Right lobe of liver (tissue), 6 donors: Measurements from ENCODE around the gene NEGR1. TPM values are rescaled to one million over a fixed set of nuclear protein-coding genes. Genes with fewer than 3 reads are reported as not detected.

Source experiments
- ATAC-seq, 4 donors: fragments of 200-7000 bp; cut with Tn5 transposase; one replicate each; pipeline ENCODE4 v1.9.1; 2020; ENCODE audit warnings: mild to moderate bottlenecking in 4 of 4, moderate library complexity in 4 of 4
- DNase-seq, 3 donors: peaks; one replicate each; pipeline ENCODE4 v3.0.0-alpha.2; 2020
- H3K27ac ChIP-seq, 3 donors: fragments of 200-600 bp; one replicate each; pipeline ENCODE4 v1.8.0; 2022
- H3K27me3 ChIP-seq, 2 donors: fragments of 200-600 bp; one replicate each; pipeline ENCODE4 v1.8.0; 2022
- H3K36me3 ChIP-seq, 4 donors: fragments of 200-600 bp; sonication (generic) in 1 of 4; one replicate each; pipeline versions ENCODE4 v1.5.1 to v1.8.0; 2017 to 2022; ENCODE audit warnings: control low read depth in 1 of 4
- H3K4me1 ChIP-seq, 4 donors: fragments of 200-600 bp; sonication (generic) in 1 of 4; one replicate each; pipeline versions ENCODE4 v1.5.1 to v1.8.0; 2017 to 2022; ENCODE audit warnings: control low read depth in 1 of 4
- H3K4me3 ChIP-seq, 3 donors: fragments of 200-600 bp; one replicate each; pipeline ENCODE4 v1.8.0; 2022
- H3K9me3 ChIP-seq, 4 donors: fragments of 200-600 bp; sonication (generic) in 1 of 4; one replicate each; pipeline versions ENCODE4 v1.5.1 to v1.8.0; 2017 to 2022; ENCODE audit warnings: control low read depth in 1 of 4
- CTCF ChIP-seq, 4 donors: fragments of 200-600 bp in 3 of 4; fragments of 450-650 bp in 1 of 4; IDR thresholded peaks; one replicate each; pipeline versions ENCODE4 v1.5.1 to v1.8.0; 2016 to 2022; ENCODE audit warnings: antibody characterized with exemption in 4 of 4, mild to moderate bottlenecking in 2 of 4
- POLR2A ChIP-seq: fragments of 450-650 bp; IDR thresholded peaks from one replicate; pipeline ENCODE4 v1.6.1; 2017; ENCODE audit warnings: antibody characterized with exemption, mild to moderate bottlenecking
- WGBS: methylation state at CpG from one replicate; pipeline ENCODE4 v1.1.6; 2018; ENCODE audit warnings: low coverage, low lambda C conversion rate; ENCODE audit not compliant: insufficient coverage; ENCODE audit errors: missing lambda C conversion rate; 5-methylcytosine and 5-hydroxymethylcytosine counted together
- intact Hi-C, 2 donors: fragments of 100-400 bp; cut with DNase I; formaldehyde crosslinking; loops; one replicate each; pipeline versions ENCODE4 v1.11.2 to v1.14.1; 2022
- total RNA-seq, 6 experiments: library from RNA; depleted of rRNA in 2 of 6; stranded (reverse); fragments of >200 nt in 2 of 6; fragmentation: NEBNext Ultra II Directional in 3 of 6; extraction: Animal tissue kit (Norgen Biotek cat#: 25700) in 3 of 6; gene quantifications; one replicate each; pipeline versions ENCODE4 v1.1.0 to v1.2.4, GENCODE V29; 2016 to 2023
- donor health status: DM: no; HTN: yes; CAD: no.
- donor health status: DM: no; HTN: no; CAD: no.
- donor health status: DM: no; HTN: no; CAD: no.
- donor health status: DM: no; HTN: yes; CAD: no.
- donor health status: DM: no; HTN: yes; CAD: no.

Gene NEGR1
- total RNA-seq, 6 experiments from 2014 or later = 0.02 to 0.31 (median 0.14) TPM

GRCh38 chr1:71377886-71378285, 904.5 kb downstream of the NEGR1 start:
- H3K36me3 ChIP-seq = no peaks in the 10 kb centered on the region
- no peak overlapping the region for H3K27ac ChIP-seq
- DNase-seq (no peak), ATAC-seq (no peak)
- WGBS = 38% methylated on average over 3 of the region's 3 CpGs
- TF ChIP-seq CTCF (IDR thresholded peaks at IDR 0.05) (no peak), POLR2A (no peak)
- H3K9me3 ChIP-seq = no peaks in the 10 kb centered on the region
- intact Hi-C loops = no loop called here
- no peaks in the 10 kb centered on the region for H3K27me3 ChIP-seq
- H3K4me1 ChIP-seq = no peaks in the 10 kb centered on the region
- no peak overlapping the region for H3K4me3 ChIP-seq

- DNase-seq = no peak
- H3K27me3 ChIP-seq = no peaks in the 10 kb centered on the region
- H3K4me3 ChIP-seq = no peak overlapping the region
- H3K36me3 ChIP-seq = no peaks in the 10 kb centered on the region
- intact Hi-C loops = no loop called here
- TF ChIP-seq CTCF (IDR thresholded peaks at IDR 0.05) (no peak), POLR2A (no peak)
- WGBS = 74% methylated on average over 2 of the region's 2 CpGs
- H3K27ac ChIP-seq = no peak overlapping the region
- no peaks in the 10 kb centered on the region for H3K4me1 ChIP-seq
- ATAC-seq = no peak
- no peaks in the 10 kb centered on the region for H3K9me3 ChIP-seq
Observed at GRCh38 chr1:71372496-71372895, 909.8 kb downstream of the NEGR1 start.

- TF ChIP-seq CTCF (IDR thresholded peaks at IDR 0.05) = no peak
- no peak for TF ChIP-seq POLR2A
- H3K27ac ChIP-seq = no peak overlapping the region
- 92% methylated on average over 1 of the region's 1 CpG for WGBS
- H3K9me3 ChIP-seq = no peaks in the 10 kb centered on the region
- no peak for DNase-seq
- no peaks in the 10 kb centered on the region for H3K4me1 ChIP-seq
- H3K4me3 ChIP-seq = no peak overlapping the region
- no peak for ATAC-seq
- no peaks in the 10 kb centered on the region for H3K36me3 ChIP-seq
- H3K27me3 ChIP-seq = no peaks in the 10 kb centered on the region
- intact Hi-C loops = no loop called here
Observed at GRCh38 chr1:71371581-71371980, 910.8 kb downstream of the NEGR1 start.

GRCh38 chr1:71364236-71364635, 918.1 kb downstream of the NEGR1 start:
- ATAC-seq = no peak
- WGBS = 63% methylated on average over 2 of the region's 2 CpGs

More at GRCh38 chr1:71364236-71364635, 918.1 kb downstream of the NEGR1 start:
- no peak for TF ChIP-seq POLR2A
- TF ChIP-seq CTCF (IDR thresholded peaks at IDR 0.05) = no peak
- H3K4me1 ChIP-seq = no peaks in the 10 kb centered on the region
- no peaks in the 10 kb centered on the region for H3K36me3 ChIP-seq
- H3K9me3 ChIP-seq = no peaks in the 10 kb centered on the region
- intact Hi-C loops = no loop called here
- DNase-seq = no peak
- no peak overlapping the region for H3K27ac ChIP-seq
- no peaks in the 10 kb centered on the region for H3K27me3 ChIP-seq
- H3K4me3 ChIP-seq = no peak overlapping the region
